KOPT-K1 (cell line): ENCODE data around the gene CADM1.

ENCODE experiments used
- H3K27ac ChIP-seq: fragments of 200-600 bp; sonication (generic); 2 replicates; pipeline ENCODE4 v1.5.1; 2016; ENCODE audit warnings: antibody characterized with exemption, mild to moderate bottlenecking, low read depth, low read length; ENCODE audit not compliant: poor library complexity, severe bottlenecking
- H3K36me3 ChIP-seq: fragments of 200-600 bp; sonication (generic); 2 replicates; pipeline ENCODE4 v1.5.1; 2017; ENCODE audit warnings: antibody characterized with exemption, mild to moderate bottlenecking, low read length, moderate library complexity; ENCODE audit not compliant: insufficient read depth
- H3K9me3 ChIP-seq: fragments of 200-600 bp; sonication (generic); 2 replicates; pipeline ENCODE4 v1.5.1; 2017; ENCODE audit warnings: antibody characterized with exemption, low read length, mild to moderate bottlenecking; ENCODE audit not compliant: insufficient read depth, poor library complexity, severe bottlenecking

CADM1 gene

DNA sequence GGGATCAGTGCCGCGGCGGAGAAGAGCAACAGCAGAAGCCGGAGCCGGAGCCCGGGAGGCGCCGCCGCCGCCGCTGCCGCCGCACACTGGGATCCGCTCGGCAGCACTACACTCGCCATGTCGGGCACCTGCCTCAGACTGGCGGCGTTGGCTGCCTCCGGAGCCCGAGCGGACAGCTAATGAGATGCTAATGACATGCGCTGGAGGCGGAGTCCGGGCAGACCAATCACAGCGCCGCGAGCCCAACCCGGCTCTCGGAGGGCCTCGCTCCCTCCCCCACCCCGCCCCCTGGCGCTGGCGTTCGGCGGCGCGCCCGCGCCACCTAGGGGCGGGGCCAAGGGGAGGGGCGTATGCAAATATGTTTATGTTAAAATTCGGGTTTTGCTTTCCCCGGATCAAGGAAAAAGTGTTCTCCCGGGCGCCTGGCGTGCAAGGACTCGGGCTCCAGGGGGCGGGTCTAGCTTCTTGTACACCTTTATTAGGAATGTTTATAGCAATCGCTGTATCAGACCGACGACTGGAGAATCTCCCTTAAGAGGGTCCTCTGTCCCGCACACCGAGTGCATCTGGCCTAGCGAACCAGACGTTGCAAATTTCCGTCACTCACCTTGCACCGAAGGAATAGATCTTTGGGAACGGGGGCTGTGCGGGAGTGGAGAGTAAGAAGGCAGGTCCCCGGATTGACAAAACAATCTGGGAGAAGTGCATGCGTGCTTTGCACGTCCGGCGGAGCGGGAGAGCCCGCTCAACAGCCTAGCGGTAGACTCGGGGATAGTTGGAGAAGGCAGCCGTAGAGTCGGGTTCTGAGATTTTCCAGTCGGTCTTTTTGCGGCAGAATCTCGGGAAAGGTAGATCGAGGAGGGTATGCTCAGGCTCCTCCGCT lies at the start of gene CADM1:
Gene CADM1, minus strand, starts transcription at position 140 of the 883 bp plus-strand sequence.
- Histone ChIP-seq H3K36me3 (no peaks in the 10 kb centered on the region), H3K9me3 (no peaks in the 10 kb centered on the region), H3K27ac (no peak within 1 kb of the TSS)

DNA sequence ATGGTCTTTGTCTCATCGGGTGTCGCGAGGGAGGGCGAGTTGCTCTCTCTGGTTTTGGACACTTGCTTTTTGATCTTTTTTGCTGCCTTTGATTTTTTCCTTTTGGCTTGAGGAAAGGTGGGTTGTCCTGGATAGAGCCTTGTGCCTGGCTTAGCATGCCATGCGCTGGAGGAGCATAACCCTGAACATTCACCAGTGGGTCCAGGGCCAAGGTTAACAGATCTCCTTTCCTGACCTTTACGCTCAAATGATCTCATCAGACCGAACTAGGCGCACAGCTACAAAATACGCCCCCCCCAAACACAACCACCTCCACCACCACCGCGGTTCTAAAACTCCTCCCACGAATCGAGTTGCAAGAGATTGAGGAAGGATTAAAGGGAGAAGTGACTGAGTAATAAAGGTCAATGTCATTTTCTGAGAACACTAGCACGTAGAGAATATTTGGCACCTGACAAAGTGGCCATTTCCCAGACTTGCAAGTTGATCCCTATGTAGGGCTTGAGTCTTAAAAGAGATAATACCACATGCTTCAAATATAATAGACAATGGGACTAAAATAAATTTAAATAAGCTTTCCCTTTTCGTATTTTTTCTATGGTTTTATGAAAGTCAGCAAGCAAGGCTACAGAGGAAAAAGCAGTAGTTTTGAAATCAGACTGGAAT lies 48.7 kb upstream of the CADM1 start:
- no peaks in the 10 kb centered on the region for H3K9me3 ChIP-seq
- no peak overlapping the region for H3K27ac ChIP-seq
- H3K36me3 ChIP-seq: no peaks in the 10 kb centered on the region

DNA sequence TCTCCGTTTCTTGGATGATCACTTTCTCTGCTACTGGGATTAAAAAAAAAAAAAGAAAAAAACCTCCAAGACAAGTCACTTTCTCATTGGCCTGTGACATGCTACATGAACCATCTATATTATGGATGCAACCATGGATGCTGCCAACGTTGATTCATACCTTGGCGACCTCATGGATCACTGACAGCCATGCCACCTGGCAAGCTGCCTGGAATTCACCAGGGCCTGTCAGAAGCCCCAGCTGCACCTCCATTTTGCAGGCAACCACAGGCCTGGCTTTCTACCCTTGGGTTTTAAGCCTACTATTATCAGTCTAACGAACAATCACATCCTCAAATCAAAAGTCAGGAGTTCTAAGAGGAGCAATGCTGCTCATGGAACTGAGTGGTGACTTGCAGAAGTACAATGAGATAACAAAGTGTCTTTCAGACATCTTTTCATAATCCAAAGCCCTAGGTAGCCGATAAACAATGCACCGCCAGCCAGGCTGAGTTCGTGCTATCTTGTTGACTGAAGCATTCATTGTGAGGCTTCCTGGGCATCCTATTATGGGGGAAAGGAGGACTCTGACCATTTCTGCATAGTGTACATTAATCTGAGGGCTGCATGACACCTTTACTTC lies 48.0 kb upstream of the CADM1 start:
- Histone ChIP-seq H3K27ac (no peak overlapping the region), H3K9me3 (no peaks in the 10 kb centered on the region), H3K36me3 (no peaks in the 10 kb centered on the region)

DNA sequence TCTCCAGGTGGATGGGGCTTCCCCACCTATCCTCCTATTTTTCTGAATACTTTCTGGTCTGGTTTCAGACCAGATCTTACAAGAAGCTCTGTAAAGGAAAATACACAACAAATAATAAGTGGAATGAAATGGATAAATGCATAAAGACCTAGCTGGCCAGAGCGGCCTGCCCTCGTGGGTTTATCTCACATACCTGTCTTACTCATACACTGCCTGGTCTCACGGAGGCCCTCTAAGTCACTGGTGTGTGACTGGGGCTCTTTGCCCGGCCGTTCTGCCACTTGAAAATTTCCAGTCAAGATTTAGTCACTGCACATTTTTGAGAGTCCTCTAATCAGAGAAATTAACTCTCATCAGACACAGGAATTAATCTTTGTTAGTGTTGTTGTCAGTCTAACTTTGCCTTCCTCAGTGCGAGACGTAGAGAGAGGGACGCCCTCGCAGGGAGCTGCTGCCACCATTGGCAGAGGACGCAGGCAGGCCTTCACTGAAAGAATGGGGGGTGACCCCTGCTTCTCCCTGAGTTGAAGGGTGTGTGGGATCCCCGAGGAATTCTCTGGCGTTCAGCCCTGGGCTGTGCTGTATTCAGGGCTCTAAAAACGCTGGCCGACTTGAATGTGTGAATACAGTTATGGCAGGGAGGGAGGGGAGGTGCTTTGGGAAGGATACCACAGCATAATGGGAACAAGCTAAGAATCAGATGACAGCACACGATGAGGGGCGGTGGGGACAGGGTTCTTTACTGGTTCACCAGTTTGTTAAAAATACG lies 46.3 kb upstream of the CADM1 start:
- Histone ChIP-seq H3K36me3 (no peaks in the 10 kb centered on the region), H3K27ac (no peak overlapping the region), H3K9me3 (no peaks in the 10 kb centered on the region)

DNA sequence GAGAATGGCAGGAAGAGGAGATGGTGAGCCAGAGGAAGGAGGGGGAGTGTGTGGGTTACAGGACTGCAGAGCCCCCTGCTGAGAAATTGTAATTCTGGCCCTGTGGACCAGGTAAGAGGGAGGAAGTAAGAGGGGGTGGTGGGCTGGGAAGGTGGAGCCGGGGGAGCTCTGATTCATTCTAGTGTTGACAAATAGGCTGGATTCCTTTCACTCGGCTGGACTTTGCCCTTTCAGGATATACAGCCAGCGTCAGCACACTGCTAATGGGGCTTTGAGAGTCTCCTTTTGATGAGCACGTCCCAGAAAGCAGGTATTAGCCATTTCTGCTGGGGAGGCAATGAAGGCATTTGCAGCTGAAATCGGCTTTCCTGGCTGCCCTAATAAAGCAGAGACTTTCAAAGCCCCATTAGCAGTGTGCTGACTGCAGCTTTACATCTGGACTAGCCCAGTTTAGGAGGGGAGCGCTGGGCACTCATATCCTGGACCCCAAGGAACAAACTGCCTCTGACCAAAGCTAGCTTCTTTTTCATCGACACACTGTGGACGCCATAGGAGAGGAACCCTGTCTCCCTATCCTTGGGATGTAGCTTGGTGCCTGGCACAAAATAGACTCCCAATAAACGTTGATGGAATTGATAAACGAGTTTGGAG lies 44.8 kb upstream of the CADM1 start:
- H3K27ac ChIP-seq: no peak overlapping the region
- H3K9me3 ChIP-seq: no peaks in the 10 kb centered on the region
- H3K36me3 ChIP-seq: no peaks in the 10 kb centered on the region

DNA sequence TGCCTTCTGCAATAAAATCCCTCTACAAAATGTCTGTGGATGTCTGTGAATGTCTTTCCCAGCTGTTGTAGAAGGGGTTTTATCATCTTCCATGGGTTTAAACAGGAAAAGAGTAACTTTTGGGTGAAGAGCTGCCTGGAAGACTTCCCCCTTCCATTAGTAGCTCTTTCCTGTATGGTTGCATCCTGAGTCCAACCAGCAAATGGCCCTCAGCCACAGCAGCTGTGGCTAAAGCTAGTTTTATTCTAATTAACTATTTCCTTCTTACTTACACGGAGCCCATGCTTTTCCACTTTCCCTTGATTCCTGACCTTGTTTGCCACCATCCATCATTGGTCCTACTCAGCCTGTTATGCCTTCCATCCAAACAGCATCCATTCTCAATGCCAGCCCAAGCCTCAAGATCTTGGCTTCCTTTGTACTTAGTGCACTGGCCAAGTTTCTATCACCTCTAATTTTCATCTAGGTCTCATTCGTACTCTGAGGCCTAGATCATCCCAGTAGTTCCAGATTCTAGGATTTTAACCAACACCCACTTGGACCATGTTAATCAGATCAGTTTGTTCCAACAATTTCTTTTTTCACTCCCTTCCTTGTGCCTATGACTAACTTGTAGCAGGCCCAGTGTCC lies 41.5 kb upstream of the CADM1 start:
- Histone ChIP-seq H3K9me3 (no peaks in the 10 kb centered on the region), H3K27ac (no peak overlapping the region), H3K36me3 (no peaks in the 10 kb centered on the region)

DNA sequence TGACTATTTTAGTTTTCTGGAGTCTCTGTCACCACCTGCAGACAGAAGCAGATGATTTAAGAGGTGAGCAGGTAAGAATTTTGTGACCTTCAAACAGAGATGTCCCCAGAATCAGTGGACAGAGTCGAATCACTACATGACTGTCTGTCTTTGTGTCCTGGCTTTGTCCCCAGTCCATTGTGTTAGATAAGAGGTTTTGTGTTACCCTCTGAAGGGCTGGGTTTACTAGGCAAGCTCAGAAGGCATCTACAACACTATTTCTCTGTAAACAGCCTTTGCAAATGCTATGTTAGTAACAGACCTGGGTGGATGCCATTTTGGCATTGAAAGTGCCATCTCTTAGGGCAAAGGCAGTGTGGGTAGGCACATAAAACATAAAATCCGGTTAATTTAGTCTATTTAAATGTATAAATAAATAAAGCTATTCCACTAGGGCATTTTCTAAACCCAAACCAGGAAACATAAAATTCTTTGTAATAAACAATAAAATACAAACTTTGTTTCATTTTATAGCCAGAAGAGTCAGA lies 40.3 kb upstream of the CADM1 start:
- H3K9me3 ChIP-seq: no peaks in the 10 kb centered on the region
- no peak overlapping the region for H3K27ac ChIP-seq
- no peaks in the 10 kb centered on the region for H3K36me3 ChIP-seq

DNA sequence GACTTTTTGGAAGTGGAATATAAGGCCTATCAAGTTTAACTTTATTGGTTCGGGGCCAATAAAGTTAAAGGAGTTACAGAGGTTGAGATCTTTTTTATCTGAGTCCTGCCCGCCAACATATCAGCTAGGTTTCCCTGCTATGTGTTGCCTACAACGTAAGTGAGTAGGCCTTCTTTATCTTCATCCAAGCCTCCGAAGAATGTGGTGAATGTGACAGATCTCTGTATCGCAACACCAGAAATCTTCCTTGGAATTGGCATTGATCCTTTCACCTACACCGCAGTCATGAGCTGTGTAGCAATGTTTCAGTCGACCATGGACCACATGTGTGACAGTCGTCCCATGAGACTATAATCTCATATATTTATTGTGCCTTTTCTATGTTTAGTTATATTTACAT lies 37.3 kb upstream of the CADM1 start:
- no peak overlapping the region for H3K27ac ChIP-seq
- H3K36me3 ChIP-seq: no peaks in the 10 kb centered on the region
- no peaks in the 10 kb centered on the region for H3K9me3 ChIP-seq

DNA sequence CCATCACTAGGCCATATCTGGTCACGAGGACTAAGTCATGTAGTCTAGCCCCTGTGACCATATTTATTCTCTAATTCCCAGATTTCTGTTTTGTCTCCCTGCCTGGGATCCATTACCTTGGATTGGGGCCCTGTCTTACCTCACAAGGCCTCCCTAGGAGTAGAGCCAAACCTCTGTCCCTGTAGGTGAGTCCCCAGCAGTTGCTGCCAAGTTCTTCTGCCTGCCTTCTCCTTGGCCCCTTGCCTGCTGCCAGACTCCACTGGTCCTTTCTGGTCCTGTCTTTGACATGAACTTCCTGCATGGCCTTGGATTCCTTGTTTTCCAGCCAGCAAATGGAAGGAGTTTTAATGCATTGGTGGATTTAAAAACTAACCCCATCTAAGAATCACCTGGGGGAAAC lies 35.6 kb upstream of the CADM1 start:
- no peaks in the 10 kb centered on the region for H3K36me3 ChIP-seq
- H3K9me3 ChIP-seq: no peaks in the 10 kb centered on the region
- H3K27ac ChIP-seq: no peak overlapping the region

DNA sequence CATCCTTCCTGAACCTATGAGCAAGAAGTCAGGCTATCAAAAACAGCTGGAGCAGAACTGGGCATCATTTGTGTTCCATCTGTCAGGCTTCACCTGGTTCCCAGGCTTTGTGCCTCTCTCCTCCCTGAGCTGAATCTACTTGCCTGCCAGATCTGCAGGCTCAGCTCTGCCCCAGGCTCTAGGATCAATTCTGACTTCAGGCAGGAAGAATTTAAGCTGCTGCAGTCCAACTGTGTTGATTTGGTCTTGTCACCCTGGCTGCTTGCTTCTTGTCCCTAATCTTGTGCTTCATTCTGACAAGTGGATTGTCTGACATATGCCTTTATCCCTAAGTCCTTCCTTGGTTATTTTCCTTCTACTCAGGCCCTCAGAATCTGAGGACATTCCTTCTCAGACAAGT lies 31.6 kb upstream of the CADM1 start:
- no peaks in the 10 kb centered on the region for H3K9me3 ChIP-seq
- H3K27ac ChIP-seq: no peak overlapping the region
- H3K36me3 ChIP-seq: no peaks in the 10 kb centered on the region

DNA sequence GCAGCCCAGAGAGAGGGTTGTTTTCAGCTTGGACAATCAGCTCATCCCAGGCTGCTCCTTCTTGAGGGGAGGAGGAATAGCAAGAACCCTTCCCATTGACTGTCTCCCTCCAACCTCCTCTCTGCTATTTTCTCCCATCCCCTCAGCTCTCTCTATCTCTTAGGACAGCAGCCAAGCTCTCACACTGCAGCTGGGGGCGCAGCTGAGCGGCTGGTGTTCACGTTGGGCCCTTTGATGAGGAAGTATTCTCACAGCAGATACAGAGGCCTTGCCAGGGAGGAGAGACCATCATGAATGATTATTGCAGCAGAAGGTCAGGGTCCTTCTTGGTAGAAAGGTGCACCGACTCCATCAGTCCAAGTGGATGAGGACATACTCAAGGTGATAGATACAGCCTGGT lies 26.5 kb upstream of the CADM1 start:
- no peak overlapping the region for H3K27ac ChIP-seq
- no peaks in the 10 kb centered on the region for H3K9me3 ChIP-seq
- no peaks in the 10 kb centered on the region for H3K36me3 ChIP-seq

DNA sequence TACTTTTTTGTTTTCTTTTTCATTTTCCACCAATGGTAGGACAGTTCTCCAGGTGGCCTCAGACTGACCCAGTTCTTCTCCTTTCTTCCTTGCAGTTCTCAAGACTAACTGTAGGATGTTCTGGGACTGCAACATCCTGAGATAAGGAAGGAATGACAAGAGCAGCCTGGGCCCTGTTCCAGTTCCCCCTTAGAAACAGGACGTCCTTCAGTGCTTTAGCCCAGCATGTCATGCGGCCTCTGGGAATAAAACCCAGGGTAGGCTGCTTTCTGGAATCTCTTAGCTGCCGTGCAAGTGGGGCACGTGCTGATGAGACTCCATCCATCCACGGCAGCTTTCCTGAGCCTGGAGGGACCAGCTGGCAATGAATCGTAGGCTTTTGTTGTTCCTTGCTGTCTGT lies 24.0 kb upstream of the CADM1 start:
- Histone ChIP-seq H3K27ac (no peak overlapping the region), H3K36me3 (no peaks in the 10 kb centered on the region), H3K9me3 (no peaks in the 10 kb centered on the region)

DNA sequence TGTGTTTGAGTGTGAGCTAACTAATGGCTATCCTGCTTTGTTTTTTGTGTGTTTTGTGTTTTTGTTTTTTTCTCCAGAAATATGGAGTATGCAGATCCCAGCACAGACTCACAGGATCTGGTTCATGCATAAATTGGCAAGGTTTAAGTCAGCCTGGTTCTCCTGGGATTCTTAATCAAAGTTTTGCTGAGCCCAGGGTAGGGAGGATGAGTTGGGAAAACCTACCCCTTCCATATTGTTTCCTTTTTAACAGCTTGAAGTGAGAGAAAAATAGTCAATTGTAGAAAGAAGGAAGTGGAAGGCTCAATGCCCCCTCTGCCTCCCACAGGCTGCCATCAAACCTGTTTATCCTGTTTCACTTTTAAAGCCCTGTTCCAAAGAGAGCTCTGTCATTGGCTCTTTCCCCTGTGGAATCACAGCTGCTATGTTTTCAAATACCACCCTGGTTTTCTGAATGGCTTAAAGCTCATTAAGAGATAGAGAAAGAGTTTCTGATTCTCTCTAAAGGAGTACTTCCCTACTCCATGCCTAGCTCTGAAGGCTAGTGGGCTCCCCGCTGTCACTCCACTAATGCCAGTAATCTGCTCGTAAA lies 23.4 kb upstream of the CADM1 start:
- H3K9me3 ChIP-seq: no peaks in the 10 kb centered on the region
- H3K36me3 ChIP-seq: no peaks in the 10 kb centered on the region
- no peak overlapping the region for H3K27ac ChIP-seq

DNA sequence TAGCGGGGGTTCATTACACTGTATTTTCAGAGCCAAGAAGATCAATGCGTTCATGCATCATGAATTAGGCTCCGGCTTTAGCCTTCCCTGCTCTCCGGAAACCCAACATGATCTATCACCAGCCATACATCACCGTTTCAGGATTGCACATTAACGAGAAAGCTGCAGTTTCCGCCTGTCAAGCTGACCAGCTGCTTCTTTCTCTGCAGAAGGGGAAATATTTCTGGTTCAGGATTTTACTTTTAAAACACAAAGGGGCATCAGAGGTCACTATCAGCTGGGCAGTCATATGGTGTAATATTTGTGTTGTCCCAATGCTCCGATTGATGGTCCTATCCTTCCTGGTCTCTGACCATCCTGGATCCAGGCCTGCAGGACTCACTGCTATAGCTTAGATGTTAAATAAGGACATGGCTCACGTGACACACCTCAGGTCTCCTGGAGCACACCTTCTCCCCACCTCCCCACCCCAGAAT lies 21.4 kb upstream of the CADM1 start:
- no peaks in the 10 kb centered on the region for H3K9me3 ChIP-seq
- no peak overlapping the region for H3K27ac ChIP-seq
- H3K36me3 ChIP-seq: no peaks in the 10 kb centered on the region
